Activated CD4-positive, CD25-positive, alpha-beta regulatory T cell (primary cell): ENCODE measurements around the gene SBNO2.

Experiments
- DNase-seq, 4 experiments: peaks; one replicate each; lab custom pipeline; 2025; lab: John Stamatoyannopoulos, UW

Gene SBNO2

DNA sequence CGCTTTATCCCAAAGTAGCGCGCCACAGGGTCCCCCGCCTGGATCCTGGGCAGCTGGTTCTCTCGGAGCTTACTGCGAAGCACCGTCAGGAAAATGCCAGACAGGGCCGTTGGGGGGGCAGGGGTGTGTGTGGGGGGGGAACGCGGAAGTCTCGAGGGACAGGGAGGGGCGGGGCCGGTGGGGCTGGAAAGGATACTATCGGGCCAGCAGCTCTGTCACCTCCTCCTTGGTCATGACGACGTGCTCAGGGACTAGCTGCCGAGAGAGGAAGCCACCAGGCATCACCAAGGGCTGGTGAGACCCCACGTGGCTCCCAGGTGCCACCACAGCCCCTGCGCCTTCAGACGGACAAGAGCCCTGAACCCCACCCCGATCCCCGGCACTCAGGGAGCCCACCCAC lies 84.2 kb downstream of the SBNO2 start:
- no peak for DNase-seq

GRCh38 chr19:1089126-1089771 lies 84.8 kb downstream of the SBNO2 start:
- no peak for DNase-seq

DNA sequence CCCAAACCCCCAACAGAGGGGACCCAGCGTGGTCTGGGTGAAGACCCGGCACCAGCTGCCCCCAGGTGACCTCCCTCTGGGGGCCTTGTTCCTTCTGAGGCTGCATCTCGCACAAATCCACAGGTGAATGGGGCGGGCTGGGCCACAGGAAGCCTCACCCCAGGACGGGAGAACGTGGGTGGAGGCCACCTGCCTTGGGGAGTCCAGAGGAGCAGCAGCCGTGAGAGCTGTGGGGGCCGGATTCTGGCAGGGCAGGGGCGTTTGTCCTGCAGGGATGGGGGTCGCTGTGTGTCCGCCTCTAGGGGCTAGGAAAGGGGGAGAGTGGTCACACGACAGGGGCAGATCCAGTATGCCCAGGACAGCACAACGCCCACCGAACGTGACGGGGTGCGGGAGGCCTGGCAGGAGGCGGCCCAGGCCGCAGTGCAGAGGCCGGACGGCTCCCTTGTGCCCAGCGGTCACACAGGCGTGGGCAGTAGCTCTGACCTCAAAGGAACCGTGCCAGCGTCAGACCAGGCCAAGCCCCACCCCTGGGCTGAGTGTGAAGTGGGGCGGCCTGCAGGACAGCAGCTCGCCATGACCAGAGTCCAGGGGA lies 85.6 kb downstream of the SBNO2 start:
- DNase-seq: no peak

- no peak for DNase-seq
Measured at GRCh38 chr19:1087813-1088415, 86.2 kb downstream of the SBNO2 start.

DNA sequence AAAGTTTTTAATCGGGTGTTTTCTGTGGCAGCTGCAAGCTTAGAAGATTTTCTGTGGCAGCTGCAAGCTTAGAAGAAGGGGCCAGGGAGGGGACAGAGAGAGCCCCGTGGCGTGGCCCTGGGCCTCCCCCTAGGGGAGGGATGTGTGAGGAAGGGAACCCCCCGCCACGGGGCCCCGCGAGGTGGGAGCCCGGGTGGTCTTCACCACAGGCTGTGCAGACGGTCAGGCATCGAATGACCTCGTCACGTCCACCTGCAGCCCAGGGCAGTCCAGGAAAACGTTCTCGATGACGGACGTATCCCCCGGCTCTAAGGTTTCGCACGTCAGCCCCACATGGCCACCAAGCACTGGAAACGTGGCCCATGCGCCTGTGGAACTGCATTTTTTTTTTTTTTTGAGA lies 87.5 kb downstream of the SBNO2 start:
- no peak for DNase-seq

DNA sequence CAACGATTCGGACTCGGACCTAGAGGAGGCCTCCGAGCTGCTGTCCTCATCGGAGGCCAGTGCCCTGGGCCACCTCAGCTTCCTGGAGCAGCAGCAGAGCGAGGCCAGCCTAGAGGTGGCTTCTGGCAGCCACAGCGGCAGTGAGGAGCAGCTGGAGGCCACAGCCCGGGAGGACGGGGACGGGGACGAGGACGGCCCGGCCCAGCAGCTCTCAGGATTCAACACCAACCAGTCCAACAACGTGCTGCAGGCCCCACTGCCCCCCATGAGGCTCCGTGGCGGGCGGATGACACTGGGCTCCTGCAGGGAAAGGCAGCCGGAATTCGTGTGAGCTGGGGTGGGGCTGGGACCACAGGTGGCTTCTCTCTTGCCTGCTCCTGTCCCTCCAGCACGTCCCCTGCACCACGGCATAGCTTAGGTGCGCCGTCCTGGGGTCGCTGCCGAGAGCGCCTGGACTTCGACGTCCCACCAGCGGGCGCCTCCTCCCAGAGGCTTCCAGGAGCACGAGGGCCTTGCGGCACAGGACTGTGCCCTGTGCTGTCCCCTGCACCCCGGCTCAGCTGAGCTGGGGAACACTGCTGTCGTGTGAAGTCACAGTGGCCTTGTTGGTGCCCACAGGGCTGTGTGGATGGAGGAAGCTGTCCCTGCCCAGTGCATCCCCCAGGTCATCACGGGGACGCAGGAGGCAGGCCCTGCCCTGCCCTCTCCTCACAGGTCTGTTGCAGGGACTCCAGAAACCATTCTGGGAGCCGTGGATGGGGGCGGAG lies 88.2 kb downstream of the SBNO2 start:
- DNase-seq: no peak

GRCh38 chr19:1085053-1085658 lies 88.9 kb downstream of the SBNO2 start:
- no peak for DNase-seq

DNA sequence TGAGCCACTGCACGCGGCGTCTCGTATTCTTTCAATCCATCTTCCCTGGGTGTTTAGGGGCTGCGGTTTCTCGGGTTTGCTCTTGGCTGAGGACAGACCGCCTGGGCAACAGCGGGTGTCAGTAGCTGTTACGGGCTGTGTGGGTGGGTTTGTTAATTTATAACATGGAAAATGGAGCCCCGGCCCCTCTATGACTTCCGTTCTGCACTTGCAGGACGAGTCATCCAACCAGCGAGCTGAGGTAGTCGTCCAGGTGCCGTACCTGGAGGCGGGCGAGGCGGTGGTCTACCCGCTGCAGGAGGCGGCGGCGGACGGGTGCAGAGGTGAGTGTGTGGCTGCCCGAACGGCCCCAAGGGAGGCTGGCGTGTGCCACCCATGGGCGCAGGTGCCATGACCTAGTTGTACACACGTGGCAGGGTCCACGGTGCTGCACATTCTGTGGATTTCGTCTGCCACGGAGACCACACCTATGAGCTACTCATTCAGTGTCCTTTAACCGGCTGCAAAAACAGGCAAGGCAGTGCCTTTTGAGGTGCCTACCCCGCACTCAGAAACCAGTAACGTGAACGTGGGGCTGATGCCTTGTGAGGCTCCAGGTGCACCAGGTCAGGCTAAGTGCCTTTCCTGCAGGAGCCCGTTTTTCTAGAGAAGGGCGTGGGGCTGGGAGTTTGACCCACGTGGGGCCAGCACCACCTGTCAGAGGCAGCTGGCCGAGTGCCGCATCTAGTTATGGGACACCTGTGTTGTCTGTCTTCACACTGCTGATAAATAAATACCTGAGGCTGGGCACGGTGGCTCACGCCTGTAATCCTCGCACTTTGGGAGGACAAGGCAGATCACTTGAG lies 89.8 kb downstream of the SBNO2 start:
- DNase-seq: no peak

DNA sequence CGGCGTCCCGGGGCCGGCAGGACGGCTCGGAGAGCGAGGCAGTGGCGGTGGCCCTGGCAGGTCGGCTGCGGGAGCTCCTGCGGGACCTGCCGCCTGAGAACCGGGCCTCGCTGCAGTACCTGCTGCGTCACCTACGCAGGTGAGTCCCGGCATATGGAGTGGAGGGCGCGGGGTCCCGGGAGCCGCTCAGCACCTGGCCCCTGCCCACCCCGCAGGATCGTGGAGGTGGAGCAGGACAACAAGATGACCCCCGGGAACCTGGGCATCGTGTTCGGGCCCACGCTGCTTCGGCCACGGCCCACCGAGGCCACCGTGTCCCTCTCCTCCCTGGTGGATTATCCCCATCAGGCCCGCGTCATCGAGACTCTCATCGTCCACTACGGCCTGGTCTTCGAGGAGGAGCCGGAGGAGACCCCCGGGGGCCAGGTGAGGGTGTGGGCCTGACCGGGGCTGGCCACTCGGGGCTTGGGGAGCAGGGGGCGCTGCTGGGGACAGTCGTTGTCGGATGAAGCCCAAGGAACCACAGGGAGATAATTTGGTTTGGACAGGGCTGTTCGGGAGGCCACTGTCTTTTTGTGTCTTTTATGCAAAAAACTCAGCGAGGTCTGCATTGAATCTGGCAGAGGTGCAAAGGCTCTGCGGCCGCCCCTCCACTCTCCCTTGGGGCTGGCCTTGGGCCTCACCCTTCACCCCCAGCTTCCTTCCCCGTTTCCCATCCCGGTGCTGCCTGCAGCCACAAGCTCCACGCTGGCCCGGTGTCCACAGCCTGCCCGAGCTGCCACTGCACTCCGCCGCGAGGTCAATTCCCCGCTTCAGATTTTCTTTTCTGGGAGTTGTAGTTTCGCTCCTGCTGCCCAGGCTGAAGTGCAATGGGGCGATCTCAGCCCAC lies 90.9 kb downstream of the SBNO2 start:
- DNase-seq: no peak

DNA sequence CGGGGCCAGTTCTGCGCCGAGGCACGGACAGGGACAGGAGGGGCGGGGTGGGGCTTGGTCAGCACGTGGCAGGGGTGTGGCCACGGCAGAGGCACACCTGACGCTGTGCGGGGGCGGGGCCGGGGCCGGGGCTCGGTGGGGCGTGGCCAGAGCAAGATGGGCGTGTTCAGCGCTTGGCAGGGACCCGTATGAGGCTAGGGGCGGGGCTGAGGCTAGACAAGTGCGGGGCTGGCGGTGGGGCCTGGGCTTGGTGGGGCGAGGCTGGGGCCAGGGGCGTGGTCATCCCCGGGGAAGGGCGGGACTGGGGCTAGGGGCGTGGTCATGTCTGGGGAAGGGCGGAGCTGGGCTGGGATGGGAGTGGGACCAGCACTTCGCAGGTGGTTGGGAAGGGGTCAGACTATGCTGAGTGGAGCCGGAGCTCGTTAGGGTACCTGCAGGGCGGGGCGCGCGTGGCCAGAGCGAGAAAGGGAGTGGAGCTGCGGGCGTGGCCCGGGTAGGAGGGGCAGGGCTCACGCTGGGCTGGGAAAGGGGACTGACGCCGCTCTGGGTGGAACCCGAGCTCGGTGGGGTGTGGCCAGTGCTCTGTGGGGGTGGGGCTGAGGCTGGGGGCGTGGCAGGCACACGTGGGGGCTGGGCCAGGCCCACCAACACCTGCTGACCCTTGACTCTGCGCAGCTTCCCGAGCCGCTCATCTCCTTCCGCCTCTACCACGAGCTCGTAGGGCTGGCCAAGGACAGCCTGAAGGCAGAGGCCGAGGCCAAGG lies 91.7 kb downstream of the SBNO2 start:
- DNase-seq: peak; percentile 37 to 70 (median 53)

DNA sequence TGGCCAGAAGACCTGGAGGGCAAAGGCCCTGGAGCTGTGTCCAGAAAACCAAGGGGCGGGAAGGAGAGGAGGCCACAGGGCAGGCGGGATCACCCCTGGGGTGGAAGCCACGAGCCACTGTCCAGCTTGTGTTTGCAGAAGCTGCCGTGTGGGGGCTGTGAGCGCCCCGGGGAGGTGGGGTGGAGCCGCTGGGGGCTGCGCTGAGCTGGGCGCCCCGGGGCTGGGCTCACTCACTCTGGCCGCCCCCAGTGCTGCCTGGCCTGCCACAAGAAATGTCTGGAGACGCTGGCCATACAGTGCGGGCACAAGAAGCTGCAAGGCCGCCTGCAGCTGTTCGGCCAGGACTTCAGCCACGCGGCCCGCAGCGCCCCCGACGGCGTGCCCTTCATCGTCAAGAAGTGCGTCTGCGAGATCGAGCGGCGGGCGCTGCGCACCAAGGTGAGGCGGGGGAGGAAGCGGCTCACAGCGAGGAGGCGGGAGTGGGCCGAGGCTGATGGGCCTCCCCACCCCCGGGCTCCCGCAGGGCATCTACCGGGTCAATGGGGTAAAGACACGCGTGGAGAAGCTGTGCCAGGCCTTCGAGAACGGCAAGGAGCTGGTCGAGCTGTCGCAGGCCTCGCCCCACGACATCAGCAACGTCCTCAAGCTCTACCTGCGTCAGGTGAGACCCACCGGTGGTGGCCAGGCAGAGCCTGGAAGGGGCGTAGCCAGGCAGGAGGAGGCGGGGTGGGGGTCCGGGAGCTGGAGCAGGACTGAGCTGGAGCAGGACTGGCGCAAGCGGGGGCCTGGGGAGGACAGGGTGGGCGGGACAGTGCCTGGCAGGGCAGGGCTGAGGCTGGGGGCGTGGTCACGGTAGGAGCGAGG lies 92.5 kb downstream of the SBNO2 start:
- no peak for DNase-seq

- no peak for DNase-seq
Measured at GRCh38 chr19:1080360-1081161, 93.5 kb downstream of the SBNO2 start.

DNA sequence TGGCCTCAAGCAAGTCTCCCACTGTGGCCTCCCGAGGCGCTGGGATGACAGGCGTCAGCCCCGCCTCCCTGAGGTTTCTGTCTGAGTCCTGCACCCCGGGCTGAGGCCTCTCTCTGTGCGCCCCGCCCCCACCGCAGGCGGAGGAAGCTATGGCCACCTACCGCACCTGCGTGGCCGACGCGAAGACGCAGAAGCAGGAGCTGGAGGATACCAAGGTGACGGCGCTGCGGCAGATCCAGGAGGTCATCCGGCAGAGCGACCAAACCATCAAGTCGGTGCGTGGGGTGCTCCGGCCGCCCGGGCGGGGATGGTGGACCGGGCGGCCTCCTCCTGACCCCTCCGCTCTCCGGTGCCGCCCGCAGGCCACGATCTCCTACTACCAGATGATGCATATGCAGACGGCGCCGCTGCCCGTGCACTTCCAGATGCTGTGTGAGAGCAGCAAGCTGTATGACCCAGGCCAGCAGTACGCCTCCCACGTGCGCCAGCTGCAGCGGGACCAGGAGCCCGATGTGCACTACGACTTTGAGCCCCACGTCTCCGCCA lies 94.4 kb downstream of the SBNO2 start:
- no peak for DNase-seq

- peak; percentile 73 to 90 (median 81) for DNase-seq
Measured at GRCh38 chr19:1076951-1077350, 97.1 kb downstream of the SBNO2 start.

GRCh38 chr19:1076046-1076386 lies 98.1 kb downstream of the SBNO2 start:
- DNase-seq: no peak

- DNase-seq: peak; percentile 79 to 97 (median 89)
Measured at GRCh38 chr19:1074544-1075283, 99.4 kb downstream of the SBNO2 start.

- no peak for DNase-seq
Measured at GRCh38 chr19:1073956-1074517, 100.0 kb downstream of the SBNO2 start.
